ENCODE measurements around the gene ADARB1. TPM values are rescaled to one million over a fixed set of nuclear protein-coding genes. Genes with fewer than 3 reads are reported as not detected.

ADARB1 gene
- total RNA-seq, 1 donor from 2014 or later: 5.1 TPM

GRCh38 chr21:45053561-45054226 lies 20.7 kb upstream of the ADARB1 start:
- Mint-ChIP-seq H3K9me3 (peaks cover 3% of the 10 kb centered on the region), H3K27ac (no peak overlapping the region), H3K4me1 (peaks cover 35% of the 10 kb centered on the region), H3K27me3 (ENCODE audit: insufficient read depth, low read depth) (peaks cover 6% of the 10 kb centered on the region), H3K36me3 (no peaks in the 10 kb centered on the region), H3K4me3 (no peak overlapping the region)
- Histone ChIP-seq H3K27me3 (no peaks in the 10 kb centered on the region), H3K36me3 (no peaks in the 10 kb centered on the region), H3K9ac (no peak overlapping the region), H3K9me3 (ENCODE audit: low read depth) (no peaks in the 10 kb centered on the region), H3F3A (ENCODE audit: low read depth) (no peaks in the 10 kb centered on the region), H3K4me2 (no peak overlapping the region), H4K20me1 (ENCODE audit: low read depth) (no peaks in the 10 kb centered on the region), H3K4me3 (no peak overlapping the region), H3K4me1 (no peaks in the 10 kb centered on the region), H2AFZ (replicated peaks) (no peak overlapping the region), H3K79me2 (ENCODE audit: low read depth) (no peaks in the 10 kb centered on the region), H3K27ac (no peak overlapping the region)
- TF ChIP-seq EZH2phosphoT487 (IDR thresholded peaks at IDR 0.05): no peak
- TF ChIP-seq CTCF (IDR thresholded peaks at IDR 0.05): no peak
- TF ChIP-seq EZH2 (IDR thresholded peaks at IDR 0.05): no peak
- no peak for DNase-seq (ENCODE audit: low spot score)

GRCh38 chr21:45054227-45054926 lies 20.0 kb upstream of the ADARB1 start:
- no peak overlapping the region for H3K4me3 ChIP-seq
- H4K20me1 ChIP-seq (ENCODE audit: low read depth): no peaks in the 10 kb centered on the region
- no peak overlapping the region for H3K9ac ChIP-seq
- no peaks in the 10 kb centered on the region for H3F3A ChIP-seq (ENCODE audit: low read depth)
- H3K79me2 ChIP-seq (ENCODE audit: low read depth): no peaks in the 10 kb centered on the region
- peaks cover 6% of the 10 kb centered on the region for H3K27me3 Mint-ChIP-seq (ENCODE audit: insufficient read depth, low read depth)
- H3K4me2 ChIP-seq: no peak overlapping the region
- H3K27ac Mint-ChIP-seq: no peak overlapping the region
- H3K4me3 Mint-ChIP-seq: no peak overlapping the region
- no peaks in the 10 kb centered on the region for H3K27me3 ChIP-seq
- TF ChIP-seq CTCF (IDR thresholded peaks at IDR 0.05) (no peak), EZH2 (IDR thresholded peaks at IDR 0.05) (no peak), EZH2phosphoT487 (IDR thresholded peaks at IDR 0.05) (no peak)
- no peaks in the 10 kb centered on the region for H3K4me1 ChIP-seq
- peaks cover 35% of the 10 kb centered on the region for H3K4me1 Mint-ChIP-seq
- H3K9me3 ChIP-seq (ENCODE audit: low read depth): no peaks in the 10 kb centered on the region
- H2AFZ ChIP-seq (replicated peaks): no peak overlapping the region
- no peaks in the 10 kb centered on the region for H3K36me3 ChIP-seq
- no peaks in the 10 kb centered on the region for H3K36me3 Mint-ChIP-seq
- DNase-seq (ENCODE audit: low spot score): no peak
- H3K27ac ChIP-seq: no peak overlapping the region
- H3K9me3 Mint-ChIP-seq: peaks cover 3% of the 10 kb centered on the region

GRCh38 chr21:45054927-45055612 lies 19.3 kb upstream of the ADARB1 start:
- Histone ChIP-seq H3K79me2 (ENCODE audit: low read depth) (no peaks in the 10 kb centered on the region), H3K4me1 (no peaks in the 10 kb centered on the region), H3K36me3 (no peaks in the 10 kb centered on the region), H3K27ac (no peak overlapping the region), H3K9ac (no peak overlapping the region), H3K4me3 (no peak overlapping the region), H3K27me3 (no peaks in the 10 kb centered on the region), H3K4me2 (no peak overlapping the region), H4K20me1 (ENCODE audit: low read depth) (no peaks in the 10 kb centered on the region), H3F3A (ENCODE audit: low read depth) (no peaks in the 10 kb centered on the region), H3K9me3 (ENCODE audit: low read depth) (no peaks in the 10 kb centered on the region), H2AFZ (replicated peaks) (no peak overlapping the region)
- Mint-ChIP-seq H3K4me3 (no peak overlapping the region), H3K4me1 (peaks cover 35% of the 10 kb centered on the region), H3K36me3 (no peaks in the 10 kb centered on the region), H3K27me3 (ENCODE audit: insufficient read depth, low read depth) (peaks cover 6% of the 10 kb centered on the region), H3K9me3 (peaks cover 3% of the 10 kb centered on the region), H3K27ac (no peak overlapping the region)
- TF ChIP-seq EZH2 (IDR thresholded peaks at IDR 0.05) (no peak), EZH2phosphoT487 (IDR thresholded peaks at IDR 0.05) (no peak), CTCF (IDR thresholded peaks at IDR 0.05) (no peak)
- DNase-seq (ENCODE audit: low spot score): no peak
